Measurements from ENCODE around the gene CA4. TPM values are rescaled to one million over a fixed set of nuclear protein-coding genes. Genes with fewer than 3 reads are reported as not detected.
A peak's percentile ranks its signal among the peaks of the same experiment; 100 is the strongest.
"Not testable (repeated sequence)": the region's sequence is repeated elsewhere in the genome, so short reads cannot be mapped to it uniquely, and the experiment has no call there.

CA4 gene
- 1 to 10 TPM in 2 of 4 donors, not detected in 2; 2.1 to 3.3 TPM for total RNA-seq
- polyA plus RNA-seq: 100 to 1,000 TPM in 2 of 3 donors, 10 to 100 TPM in 1; 91.3 to 300 (median 194) TPM

- no peaks in the 10 kb centered on the region for H3K9me3 ChIP-seq
- no peaks in the 10 kb centered on the region for H3K36me3 ChIP-seq
- intact Hi-C loops (cut with DNase I): no loop called here
- peak within 1 kb of the TSS in 3 of 4 donors; percentile 21 to 32 (median 25) for H3K4me3 ChIP-seq
- peaks cover 0 to 17% (median 14%) of the 10 kb centered on the region in 4 donors for H3K4me1 ChIP-seq
- H3K27ac ChIP-seq: no peak within 1 kb of the TSS
- peaks cover 33 to 85% (median 54%) of the 10 kb centered on the region in 3 donors for H3K27me3 ChIP-seq
- DNase-seq: no peak
- WGBS, 2 donors: 3 to 4% methylated on average over 81 of the region's 81 CpGs
- TF ChIP-seq POLR2A (IDR thresholded peaks at IDR 0.05): no peak
- no peak for TF ChIP-seq EP300 (IDR thresholded peaks at IDR 0.05)
- TF ChIP-seq CTCF (IDR thresholded peaks at IDR 0.05): no peak
- no peak for TF ChIP-seq POLR2AphosphoS5 (IDR thresholded peaks at IDR 0.05)
Observed at GRCh38 chr17:60149691-60150582, at the start of gene CA4. TSS of gene CA4 (plus strand) at chr17:60149973. CDS start at chr17:60150035, 62 bp downstream.

- H3K27ac ChIP-seq; DNase-seq; H3K36me3 ChIP-seq; H3K9me3 ChIP-seq; H3K4me3 ChIP-seq; H3K27me3 ChIP-seq; intact Hi-C loops (cut with DNase I); H3K4me1 ChIP-seq: not testable (repeated sequence)
- WGBS, 2 donors: 60 to 83% methylated on average over 1 of the region's 2 CpGs
Observed at GRCh38 chr17:60100577-60100976, 49.2 kb upstream of the CA4 start.

- peak overlapping the region in 3 of 4 donors; percentile 12 to 39 (median 32) for H3K4me3 ChIP-seq
- 39 to 44% methylated on average over 11 of the region's 11 CpGs for WGBS, 2 donors
- H3K9me3 ChIP-seq; H3K4me1 ChIP-seq; DNase-seq; H3K27me3 ChIP-seq; intact Hi-C loops (cut with DNase I); H3K36me3 ChIP-seq: not testable (repeated sequence)
- H3K27ac ChIP-seq: peak overlapping the region in 1 of 4 donors; percentile 55
Observed at GRCh38 chr17:60102015-60102631, 47.6 kb upstream of the CA4 start.

- DNase-seq: no peak
- Histone ChIP-seq H3K27me3 (no peaks in the 10 kb centered on the region), H3K4me1 (no peaks in the 10 kb centered on the region), H3K9me3 (no peaks in the 10 kb centered on the region), H3K4me3 (peak overlapping the region in 3 of 4 donors; percentile 12 to 39 (median 32)), H3K36me3 (no peaks in the 10 kb centered on the region), H3K27ac (peak overlapping the region in 1 of 4 donors; percentile 55)
- 17 to 23% methylated on average over 20 of the region's 20 CpGs for WGBS, 2 donors
- intact Hi-C loops (cut with DNase I): no loop called here
- TF ChIP-seq EP300 (IDR thresholded peaks at IDR 0.05): no peak
- TF ChIP-seq CTCF (IDR thresholded peaks at IDR 0.05): no peak
Observed at GRCh38 chr17:60102632-60103096, 47.1 kb upstream of the CA4 start.

- no peak overlapping the region for H3K4me3 ChIP-seq
- no peaks in the 10 kb centered on the region for H3K27me3 ChIP-seq
- H3K27ac ChIP-seq: no peak overlapping the region
- no peaks in the 10 kb centered on the region for H3K36me3 ChIP-seq
- no peaks in the 10 kb centered on the region for H3K9me3 ChIP-seq
- no peaks in the 10 kb centered on the region for H3K4me1 ChIP-seq
- TF ChIP-seq POLR2AphosphoS5 (IDR thresholded peaks at IDR 0.05): no peak
- no peak for TF ChIP-seq POLR2A (IDR thresholded peaks at IDR 0.05)
- TF ChIP-seq EP300 (IDR thresholded peaks at IDR 0.05): no peak
- no peak for TF ChIP-seq CTCF (IDR thresholded peaks at IDR 0.05)
- no peak for DNase-seq
- 90 to 93% methylated on average over 4 of the region's 4 CpGs for WGBS, 2 donors
- intact Hi-C loops (cut with DNase I): no loop called here
Observed at GRCh38 chr17:60103957-60104356, 45.8 kb upstream of the CA4 start.

All from sigmoid colon (tissue), 7 donors.